HEK293 (cell line): ENCODE results near the gene SPECC1.

Experiments used
- GFI1B ChIP-seq: fragments of 450-650 bp; formaldehyde crosslinking; IDR thresholded peaks from 2 replicates; pipeline ENCODE4 v1.5.1; 2016; ENCODE audit warnings: missing biosample characterization, missing genetic modification characterization
- GLIS2 ChIP-seq: fragments of 450-650 bp; formaldehyde crosslinking; IDR thresholded peaks from 2 replicates; pipeline ENCODE4 v1.5.1; 2016; ENCODE audit warnings: missing biosample characterization, missing genetic modification characterization
- HOXA7 ChIP-seq: sonication (generic); formaldehyde crosslinking; IDR thresholded peaks from 2 replicates; pipeline ENCODE4 v1.8.1; 2022; ENCODE audit warnings: missing genetic modification reagents, borderline replicate concordance
- KLF16 ChIP-seq: fragments of 450-650 bp; formaldehyde crosslinking; IDR thresholded peaks from 2 replicates; pipeline ENCODE4 v1.5.1; 2017; ENCODE audit warnings: missing biosample characterization, missing genetic modification characterization
- KLF9 ChIP-seq: fragments of 450-650 bp; formaldehyde crosslinking; IDR thresholded peaks from 2 replicates; pipeline ENCODE4 v1.5.1; 2016; ENCODE audit warnings: missing biosample characterization, missing genetic modification characterization, low read depth
- MZF1 ChIP-seq: fragments of 450-650 bp; formaldehyde crosslinking; IDR thresholded peaks from 2 replicates; pipeline ENCODE4 v1.5.1; 2017; ENCODE audit warnings: missing biosample characterization, missing genetic modification characterization, borderline replicate concordance
- PRDM2 ChIP-seq: fragments of 450-650 bp; formaldehyde crosslinking; IDR thresholded peaks from 2 replicates; pipeline ENCODE4 v1.5.1; 2016; ENCODE audit warnings: missing biosample characterization, missing genetic modification characterization, borderline replicate concordance
- ZNF112 ChIP-seq: fragments of 450-650 bp; formaldehyde crosslinking; IDR thresholded peaks from 2 replicates; pipeline ENCODE4 v1.5.0; 2017; ENCODE audit warnings: missing biosample characterization, missing genetic modification characterization
- ZNF121 ChIP-seq: fragments of 450-650 bp; formaldehyde crosslinking; IDR thresholded peaks from 2 replicates; pipeline ENCODE4 v1.5.1; 2016; ENCODE audit warnings: missing biosample characterization, missing genetic modification characterization
- ZNF133 ChIP-seq: fragments of 450-650 bp; formaldehyde crosslinking; IDR thresholded peaks from 2 replicates; pipeline ENCODE4 v1.5.1; 2016; ENCODE audit warnings: missing biosample characterization, missing genetic modification characterization
- ZNF138 ChIP-seq: fragments of 450-650 bp; formaldehyde crosslinking; IDR thresholded peaks from 2 replicates; pipeline ENCODE4 v1.5.1; 2016; ENCODE audit warnings: missing biosample characterization, missing genetic modification characterization, borderline replicate concordance
- ZNF214 ChIP-seq: fragments of 450-650 bp; formaldehyde crosslinking; IDR thresholded peaks from 2 replicates; pipeline ENCODE4 v1.5.1; 2017; ENCODE audit warnings: missing biosample characterization, mild to moderate bottlenecking, missing genetic modification characterization, borderline replicate concordance
- ZNF221 ChIP-seq: fragments of 450-650 bp; formaldehyde crosslinking; IDR thresholded peaks from 2 replicates; pipeline ENCODE4 v1.5.1; 2017; ENCODE audit warnings: missing biosample characterization, missing genetic modification characterization, borderline replicate concordance
- ZNF248 ChIP-seq: fragments of 450-650 bp; formaldehyde crosslinking; IDR thresholded peaks from 2 replicates; pipeline ENCODE4 v1.5.1; 2017; ENCODE audit warnings: missing biosample characterization, missing genetic modification characterization
- ZNF280C ChIP-seq: fragments of 450-650 bp; formaldehyde crosslinking; IDR thresholded peaks from 2 replicates; pipeline ENCODE4 v1.5.1; 2016; ENCODE audit warnings: missing biosample characterization, missing genetic modification characterization
- ZNF350 ChIP-seq: fragments of 450-650 bp; formaldehyde crosslinking; IDR thresholded peaks from 2 replicates; pipeline ENCODE4 v1.5.0; 2017; ENCODE audit warnings: missing biosample characterization, mild to moderate bottlenecking, missing genetic modification characterization
- ZNF366 ChIP-seq: fragments of 450-650 bp; formaldehyde crosslinking; conservative IDR thresholded peaks from 2 replicates; pipeline ENCODE4 v1.5.1; 2016; ENCODE audit warnings: missing biosample characterization, missing genetic modification characterization
- ZNF530 ChIP-seq: fragments of 450-650 bp; formaldehyde crosslinking; IDR thresholded peaks from 2 replicates; pipeline ENCODE4 v1.5.1; 2016; ENCODE audit warnings: low read depth, missing biosample characterization, missing genetic modification characterization
- ZNF560 ChIP-seq: fragments of 450-650 bp; formaldehyde crosslinking; IDR thresholded peaks from 2 replicates; pipeline ENCODE4 v1.5.1; 2017; ENCODE audit warnings: missing biosample characterization, missing genetic modification characterization, borderline replicate concordance
- ZNF707 ChIP-seq: fragments of 450-650 bp; formaldehyde crosslinking; IDR thresholded peaks from 2 replicates; pipeline ENCODE4 v1.5.1; 2016; ENCODE audit warnings: missing biosample characterization, missing genetic modification characterization
- ZNF76 ChIP-seq: fragments of 450-650 bp; formaldehyde crosslinking; IDR thresholded peaks from 2 replicates; pipeline ENCODE4; 2016; ENCODE audit warnings: low read depth, missing biosample characterization, missing genetic modification characterization, borderline replicate concordance
- ZNF768 ChIP-seq: fragments of 450-650 bp; formaldehyde crosslinking; IDR thresholded peaks from 2 replicates; pipeline ENCODE4 v1.5.1; 2018; ENCODE audit warnings: missing biosample characterization, mild to moderate bottlenecking, missing genetic modification characterization
- ZNF791 ChIP-seq: fragments of 450-650 bp; formaldehyde crosslinking; IDR thresholded peaks from 2 replicates; pipeline ENCODE4 v1.5.1; 2016; ENCODE audit warnings: missing biosample characterization, missing genetic modification characterization
- TF ChIP-seq, protein P1 (sequence below): fragments of 450-650 bp; formaldehyde crosslinking; IDR thresholded peaks from 2 replicates; pipeline ENCODE4 v1.5.1; 2016; ENCODE audit warnings: missing biosample characterization, missing genetic modification characterization
- TF ChIP-seq, protein P2 (sequence below): fragments of 450-650 bp; formaldehyde crosslinking; IDR thresholded peaks from 2 replicates; pipeline ENCODE4 v1.5.1; 2016; ENCODE audit warnings: missing biosample characterization, missing genetic modification characterization
- TF ChIP-seq, protein P3 (sequence below): fragments of 450-650 bp; formaldehyde crosslinking; IDR thresholded peaks from 2 replicates; pipeline ENCODE4 v1.5.0; 2017; ENCODE audit warnings: missing biosample characterization, missing genetic modification characterization, borderline replicate concordance

SPECC1 gene

GRCh38 chr17:20092261-20092867 is 83.2 kb downstream of the SPECC1 start (continued):
- no peak for TF ChIP-seq ZNF791
- no peak for TF ChIP-seq ZNF768
- TF ChIP-seq PRDM2 (tag by site-specific recombination), result no peak
- TF ChIP-seq ZNF280C (tag by site-specific recombination), result no peak
- no peak for TF ChIP-seq ZNF221 (tag by site-specific recombination)
- no peak for TF ChIP-seq ZNF530 (tag by site-specific recombination)
- no peak for TF ChIP-seq KLF9 (tag by site-specific recombination)
- TF ChIP-seq ZNF214 (tag by site-specific recombination), result no peak
- no peak for TF ChIP-seq ZNF560 (tag by site-specific recombination)
- no peak for TF ChIP-seq ZNF248
- no peak for TF ChIP-seq MZF1 (tag by site-specific recombination)
- TF ChIP-seq KLF16 (tag by site-specific recombination), result no peak
- TF ChIP-seq ZNF366 (tag by site-specific recombination), result peak; percentile 36; the same call in 1 of the 2 replicates
- TF ChIP-seq ZNF707 (tag by site-specific recombination), result no peak
- TF ChIP-seq, protein P1, sequence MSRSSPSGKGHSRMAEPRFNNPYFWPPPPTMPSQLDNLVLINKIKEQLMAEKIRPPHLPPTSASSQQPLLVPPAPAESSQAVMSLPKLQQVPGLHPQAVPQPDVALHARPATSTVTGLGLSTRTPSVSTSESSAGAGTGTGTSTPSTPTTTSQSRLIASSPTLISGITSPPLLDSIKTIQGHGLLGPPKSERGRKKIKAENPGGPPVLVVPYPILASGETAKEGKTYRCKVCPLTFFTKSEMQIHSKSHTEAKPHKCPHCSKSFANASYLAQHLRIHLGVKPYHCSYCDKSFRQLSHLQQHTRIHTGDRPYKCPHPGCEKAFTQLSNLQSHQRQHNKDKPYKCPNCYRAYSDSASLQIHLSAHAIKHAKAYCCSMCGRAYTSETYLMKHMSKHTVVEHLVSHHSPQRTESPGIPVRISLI (tag by site-specific recombination), result no peak
- TF ChIP-seq GFI1B (tag by site-specific recombination), result no peak
- TF ChIP-seq ZNF112, result no peak
- no peak for TF ChIP-seq ZNF350 (tag by site-specific recombination)
- no peak for TF ChIP-seq ZNF138 (tag by site-specific recombination)
- TF ChIP-seq GLIS2 (tag by site-specific recombination), result no peak
- no peak for TF ChIP-seq ZNF76 (tag by site-specific recombination)
- no peak for TF ChIP-seq ZNF133 (tag by site-specific recombination)
- no peak for TF ChIP-seq HOXA7 (CRISPR knock-in tag)
- TF ChIP-seq, protein P2, sequence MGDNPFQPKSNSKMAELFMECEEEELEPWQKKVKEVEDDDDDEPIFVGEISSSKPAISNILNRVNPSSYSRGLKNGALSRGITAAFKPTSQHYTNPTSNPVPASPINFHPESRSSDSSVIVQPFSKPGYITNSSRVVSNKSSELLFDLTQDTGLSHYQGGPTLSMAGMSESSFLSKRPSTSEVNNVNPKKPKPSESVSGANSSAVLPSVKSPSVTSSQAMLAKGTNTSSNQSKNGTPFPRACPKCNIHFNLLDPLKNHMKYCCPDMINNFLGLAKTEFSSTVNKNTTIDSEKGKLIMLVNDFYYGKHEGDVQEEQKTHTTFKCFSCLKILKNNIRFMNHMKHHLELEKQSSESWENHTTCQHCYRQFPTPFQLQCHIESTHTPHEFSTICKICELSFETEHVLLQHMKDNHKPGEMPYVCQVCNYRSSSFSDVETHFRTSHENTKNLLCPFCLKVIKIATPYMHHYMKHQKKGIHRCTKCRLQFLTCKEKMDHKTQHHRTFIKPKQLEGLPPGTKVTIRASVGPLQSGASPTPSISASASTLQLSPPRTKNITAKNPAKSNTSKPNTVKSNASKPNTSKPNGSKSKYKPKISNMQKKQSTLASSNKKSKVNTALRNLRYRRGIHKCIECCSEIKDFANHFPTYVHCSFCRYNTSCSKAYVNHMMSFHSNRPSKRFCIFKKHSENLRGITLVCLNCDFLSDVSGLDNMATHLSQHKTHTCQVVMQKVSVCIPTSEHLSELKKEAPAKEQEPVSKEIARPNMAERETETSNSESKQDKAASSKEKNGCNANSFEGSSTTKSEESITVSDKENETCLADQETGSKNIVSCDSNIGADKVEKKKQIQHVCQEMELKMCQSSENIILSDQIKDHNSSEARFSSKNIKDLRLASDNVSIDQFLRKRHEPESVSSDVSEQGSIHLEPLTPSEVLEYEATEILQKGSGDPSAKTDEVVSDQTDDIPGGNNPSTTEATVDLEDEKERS (tag by site-specific recombination), result no peak
- TF ChIP-seq, protein P3, sequence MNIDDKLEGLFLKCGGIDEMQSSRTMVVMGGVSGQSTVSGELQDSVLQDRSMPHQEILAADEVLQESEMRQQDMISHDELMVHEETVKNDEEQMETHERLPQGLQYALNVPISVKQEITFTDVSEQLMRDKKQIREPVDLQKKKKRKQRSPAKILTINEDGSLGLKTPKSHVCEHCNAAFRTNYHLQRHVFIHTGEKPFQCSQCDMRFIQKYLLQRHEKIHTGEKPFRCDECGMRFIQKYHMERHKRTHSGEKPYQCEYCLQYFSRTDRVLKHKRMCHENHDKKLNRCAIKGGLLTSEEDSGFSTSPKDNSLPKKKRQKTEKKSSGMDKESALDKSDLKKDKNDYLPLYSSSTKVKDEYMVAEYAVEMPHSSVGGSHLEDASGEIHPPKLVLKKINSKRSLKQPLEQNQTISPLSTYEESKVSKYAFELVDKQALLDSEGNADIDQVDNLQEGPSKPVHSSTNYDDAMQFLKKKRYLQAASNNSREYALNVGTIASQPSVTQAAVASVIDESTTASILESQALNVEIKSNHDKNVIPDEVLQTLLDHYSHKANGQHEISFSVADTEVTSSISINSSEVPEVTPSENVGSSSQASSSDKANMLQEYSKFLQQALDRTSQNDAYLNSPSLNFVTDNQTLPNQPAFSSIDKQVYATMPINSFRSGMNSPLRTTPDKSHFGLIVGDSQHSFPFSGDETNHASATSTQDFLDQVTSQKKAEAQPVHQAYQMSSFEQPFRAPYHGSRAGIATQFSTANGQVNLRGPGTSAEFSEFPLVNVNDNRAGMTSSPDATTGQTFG (tag by site-specific recombination), result no peak
- no peak for TF ChIP-seq ZNF121 (tag by site-specific recombination)
